SU-DHL-6 (cell line): ENCODE results near the gene BCLAF3.

Experiments
- H2AFZ ChIP-seq: fragments of 200-600 bp; sonication (generic); 2 replicates; pipeline ENCODE4 v1.6.1; 2014; ENCODE audit warnings: low read depth, mild to moderate bottlenecking, moderate library complexity, mixed read lengths, antibody characterized with exemption, low read length; ENCODE audit not compliant: severe bottlenecking
- H3F3A ChIP-seq: fragments of 200-600 bp; shearing (Covaris generic); 2 replicates; pipeline ENCODE4 v1.6.0; 2016; ENCODE audit warnings: antibody characterized with exemption, mild to moderate bottlenecking; ENCODE audit not compliant: insufficient read depth
- H3K27ac ChIP-seq: fragments of 200-600 bp; sonication (generic); 2 replicates; pipeline ENCODE4 v1.5.1; 2016; ENCODE audit warnings: low read depth, mild to moderate bottlenecking, low read length, moderate library complexity, mixed read lengths
- H3K27me3 ChIP-seq: fragments of 200-600 bp; sonication (generic), shearing (Covaris generic); 2 replicates; pipeline ENCODE4 v1.6.0; 2014; ENCODE audit warnings: mild to moderate bottlenecking, low read length
- H3K36me3 ChIP-seq: fragments of 200-600 bp; sonication (generic); 2 replicates; pipeline ENCODE4 v1.6.1; 2014; ENCODE audit warnings: mild to moderate bottlenecking, low read length, mixed read lengths
- H3K4me2 ChIP-seq: fragments of 300-600, 200-600 bp; shearing (Covaris generic), sonication (generic); 2 replicates; pipeline ENCODE4 v1.6.0; 2014; ENCODE audit warnings: low read length, low read depth, mild to moderate bottlenecking; ENCODE audit not compliant: poor library complexity, severe bottlenecking
- H3K4me3 ChIP-seq: fragments of 200-600 bp; sonication (generic); 2 replicates; pipeline ENCODE4 v1.5.1; 2014; ENCODE audit warnings: antibody characterized with exemption, low read length, mild to moderate bottlenecking, mixed read lengths; ENCODE audit not compliant: insufficient read depth, poor library complexity, severe bottlenecking
- H3K79me2 ChIP-seq: fragments of 200-600 bp; sonication (generic); 2 replicates; pipeline ENCODE4 v1.6.1; 2014; ENCODE audit warnings: mild to moderate bottlenecking, low read length, moderate library complexity; ENCODE audit not compliant: insufficient read depth
- H3K9ac ChIP-seq: fragments of 200-600 bp; sonication (generic); 2 replicates; pipeline ENCODE4 v1.7.0; 2014; ENCODE audit warnings: mild to moderate bottlenecking, low read length
- H3K9me2 ChIP-seq: fragments of 200-600 bp; sonication (generic); replicated peaks from 2 replicates; pipeline ENCODE4 v1.6.1; 2014; ENCODE audit warnings: low read length; ENCODE audit not compliant: insufficient read depth
- H3K9me3 ChIP-seq: fragments of 200-600 bp; sonication (generic); 2 replicates; pipeline ENCODE4 v1.6.1; 2014; ENCODE audit warnings: low read length, mixed read lengths; ENCODE audit not compliant: insufficient read depth
- H4K20me1 ChIP-seq: fragments of 200-600 bp; sonication (generic); 2 replicates; pipeline ENCODE4 v1.6.1; 2014; ENCODE audit warnings: low read depth, mild to moderate bottlenecking, antibody characterized with exemption, low read length, moderate library complexity, mixed read lengths
- EZH2phosphoT487 ChIP-seq: fragments of 200-600 bp; sonication (generic), shearing (Covaris generic); conservative IDR thresholded peaks from 2 replicates; pipeline ENCODE4 v1.6.1; 2018; ENCODE audit warnings: mild to moderate bottlenecking, antibody characterized with exemption, low read length, moderate library complexity, mixed read lengths
- TF ChIP-seq, protein P1 (sequence below): fragments of 200-600 bp; sonication (generic); IDR thresholded peaks from one replicate; pipeline ENCODE4 v1.5.1; 2017; ENCODE audit warnings: antibody characterized with exemption, mild to moderate bottlenecking, low read length, moderate library complexity; ENCODE audit not compliant: insufficient read depth, poor library complexity, severe bottlenecking

The BCLAF3 gene

DNA sequence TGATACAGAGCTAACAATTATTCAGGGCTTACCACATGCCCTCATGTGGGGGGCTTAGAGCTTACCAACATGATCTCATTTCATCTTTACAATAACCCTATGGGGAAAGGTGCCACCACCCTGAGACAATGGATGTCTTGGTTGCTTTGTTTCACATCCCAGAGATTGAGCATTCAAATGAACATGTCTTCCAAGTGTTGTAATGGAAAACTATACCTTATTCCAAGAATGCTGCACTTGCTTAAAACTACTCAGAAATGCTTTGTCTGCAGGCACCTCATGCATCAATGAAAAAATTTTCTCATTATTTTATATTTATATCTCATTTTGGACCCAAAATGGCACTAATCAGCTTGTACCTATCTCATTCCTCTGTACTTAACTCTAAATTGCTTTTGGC, 34.6 kb downstream of the BCLAF3 start:
- no peak overlapping the region for H3K4me2 ChIP-seq
- H2AFZ ChIP-seq: no peak overlapping the region
- no peaks in the 10 kb centered on the region for H3K27me3 ChIP-seq
- H3F3A ChIP-seq: no peaks in the 10 kb centered on the region
- no peaks in the 10 kb centered on the region for H3K9me3 ChIP-seq
- TF ChIP-seq, protein P1, sequence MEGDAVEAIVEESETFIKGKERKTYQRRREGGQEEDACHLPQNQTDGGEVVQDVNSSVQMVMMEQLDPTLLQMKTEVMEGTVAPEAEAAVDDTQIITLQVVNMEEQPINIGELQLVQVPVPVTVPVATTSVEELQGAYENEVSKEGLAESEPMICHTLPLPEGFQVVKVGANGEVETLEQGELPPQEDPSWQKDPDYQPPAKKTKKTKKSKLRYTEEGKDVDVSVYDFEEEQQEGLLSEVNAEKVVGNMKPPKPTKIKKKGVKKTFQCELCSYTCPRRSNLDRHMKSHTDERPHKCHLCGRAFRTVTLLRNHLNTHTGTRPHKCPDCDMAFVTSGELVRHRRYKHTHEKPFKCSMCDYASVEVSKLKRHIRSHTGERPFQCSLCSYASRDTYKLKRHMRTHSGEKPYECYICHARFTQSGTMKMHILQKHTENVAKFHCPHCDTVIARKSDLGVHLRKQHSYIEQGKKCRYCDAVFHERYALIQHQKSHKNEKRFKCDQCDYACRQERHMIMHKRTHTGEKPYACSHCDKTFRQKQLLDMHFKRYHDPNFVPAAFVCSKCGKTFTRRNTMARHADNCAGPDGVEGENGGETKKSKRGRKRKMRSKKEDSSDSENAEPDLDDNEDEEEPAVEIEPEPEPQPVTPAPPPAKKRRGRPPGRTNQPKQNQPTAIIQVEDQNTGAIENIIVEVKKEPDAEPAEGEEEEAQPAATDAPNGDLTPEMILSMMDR: no peak
- no peak for TF ChIP-seq EZH2phosphoT487
- H3K79me2 ChIP-seq: no peaks in the 10 kb centered on the region
- H3K36me3 ChIP-seq: no peaks in the 10 kb centered on the region
- H4K20me1 ChIP-seq: no peaks in the 10 kb centered on the region
- no peak overlapping the region for H3K4me3 ChIP-seq
- no peaks in the 10 kb centered on the region for H3K9me2 ChIP-seq
- H3K27ac ChIP-seq: no peak overlapping the region
- no peak overlapping the region for H3K9ac ChIP-seq

DNA sequence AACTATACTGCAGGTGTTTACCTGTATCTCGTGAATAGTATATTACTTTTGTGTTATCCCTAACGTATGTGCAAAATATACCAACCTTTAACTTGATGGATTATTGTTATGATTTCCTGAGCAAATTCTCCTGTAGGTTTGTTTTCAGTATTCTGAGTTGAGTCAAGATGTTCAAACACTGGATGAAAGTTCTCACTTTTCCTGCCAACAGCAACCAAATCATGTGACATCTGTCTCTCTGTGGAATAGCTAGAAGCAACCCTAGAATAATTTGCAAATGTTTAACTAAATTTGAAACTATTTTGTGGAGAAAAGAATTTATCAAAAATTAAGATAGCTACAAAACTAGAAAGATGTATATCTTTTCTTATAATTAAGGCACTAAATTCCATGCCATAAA, 35.6 kb downstream of the BCLAF3 start:
- Histone ChIP-seq H3K9ac (no peak overlapping the region), H3K27ac (no peak overlapping the region)
- TF ChIP-seq, protein P1: no peak
- no peak for TF ChIP-seq EZH2phosphoT487

DNA sequence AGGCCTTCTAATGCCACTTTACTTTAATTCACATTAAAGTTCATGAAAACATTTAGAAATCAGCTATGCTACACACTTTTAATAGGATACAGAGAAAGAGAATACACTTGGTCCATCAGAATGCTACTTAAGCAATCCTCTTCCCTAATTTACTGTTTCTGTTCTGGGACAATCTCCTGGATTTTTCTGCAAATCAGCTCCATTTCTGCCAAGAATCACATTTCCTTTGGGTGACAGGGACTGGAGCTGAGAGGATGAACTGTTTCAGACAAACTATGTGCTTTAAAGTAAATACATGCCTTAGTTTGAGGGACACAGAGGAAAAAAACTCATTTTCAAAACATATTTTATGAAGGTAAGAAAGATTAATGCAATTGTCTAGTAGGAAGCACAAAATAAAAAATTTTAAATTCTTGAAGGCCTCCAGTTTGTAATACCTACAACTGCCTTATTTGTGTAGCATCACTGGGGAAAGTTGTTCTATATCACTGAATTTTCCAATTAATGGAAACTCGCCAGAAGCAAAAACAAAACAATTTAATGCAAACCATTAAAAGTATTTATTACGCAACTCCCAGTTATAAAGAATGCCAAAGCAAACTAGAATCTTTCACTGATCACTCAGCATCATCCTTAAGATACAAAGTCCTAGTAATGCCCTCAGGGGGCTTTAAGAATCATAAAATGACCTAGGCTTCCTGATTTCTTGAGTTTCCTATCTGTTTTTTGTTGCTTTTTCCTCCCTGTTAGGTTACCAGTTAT, 36.3 kb downstream of the BCLAF3 start:
- H3K9ac ChIP-seq: no peak overlapping the region
- no peak overlapping the region for H3K4me3 ChIP-seq
- H3K36me3 ChIP-seq: no peaks in the 10 kb centered on the region
- no peak overlapping the region for H3K27ac ChIP-seq
- H3F3A ChIP-seq: no peaks in the 10 kb centered on the region
- no peak for TF ChIP-seq EZH2phosphoT487
- TF ChIP-seq, protein P1: no peak
- no peaks in the 10 kb centered on the region for H4K20me1 ChIP-seq
- H2AFZ ChIP-seq: no peak overlapping the region
- H3K9me3 ChIP-seq: no peaks in the 10 kb centered on the region
- H3K27me3 ChIP-seq: no peaks in the 10 kb centered on the region
- H3K9me2 ChIP-seq: no peaks in the 10 kb centered on the region
- no peaks in the 10 kb centered on the region for H3K79me2 ChIP-seq
- H3K4me2 ChIP-seq: no peak overlapping the region

More for the DNA sequence above, 35.6 kb downstream of the BCLAF3 start:
- Histone ChIP-seq H3K9me2 (no peaks in the 10 kb centered on the region), H3K79me2 (no peaks in the 10 kb centered on the region), H3K9me3 (no peaks in the 10 kb centered on the region), H3K4me2 (no peak overlapping the region), H2AFZ (no peak overlapping the region), H3F3A (no peaks in the 10 kb centered on the region), H4K20me1 (no peaks in the 10 kb centered on the region), H3K36me3 (no peaks in the 10 kb centered on the region), H3K27me3 (no peaks in the 10 kb centered on the region), H3K4me3 (no peak overlapping the region)
